DMS153 treated with DMSO at 0.1 percent for 48 hours (cell line): ENCODE results near the gene FN1.

ENCODE experiments used
- DNase-seq: peaks from one replicate; lab custom pipeline; 2025; ENCODE audit not compliant: unreplicated experiment; lab: John Stamatoyannopoulos, UW

The FN1 gene

DNA sequence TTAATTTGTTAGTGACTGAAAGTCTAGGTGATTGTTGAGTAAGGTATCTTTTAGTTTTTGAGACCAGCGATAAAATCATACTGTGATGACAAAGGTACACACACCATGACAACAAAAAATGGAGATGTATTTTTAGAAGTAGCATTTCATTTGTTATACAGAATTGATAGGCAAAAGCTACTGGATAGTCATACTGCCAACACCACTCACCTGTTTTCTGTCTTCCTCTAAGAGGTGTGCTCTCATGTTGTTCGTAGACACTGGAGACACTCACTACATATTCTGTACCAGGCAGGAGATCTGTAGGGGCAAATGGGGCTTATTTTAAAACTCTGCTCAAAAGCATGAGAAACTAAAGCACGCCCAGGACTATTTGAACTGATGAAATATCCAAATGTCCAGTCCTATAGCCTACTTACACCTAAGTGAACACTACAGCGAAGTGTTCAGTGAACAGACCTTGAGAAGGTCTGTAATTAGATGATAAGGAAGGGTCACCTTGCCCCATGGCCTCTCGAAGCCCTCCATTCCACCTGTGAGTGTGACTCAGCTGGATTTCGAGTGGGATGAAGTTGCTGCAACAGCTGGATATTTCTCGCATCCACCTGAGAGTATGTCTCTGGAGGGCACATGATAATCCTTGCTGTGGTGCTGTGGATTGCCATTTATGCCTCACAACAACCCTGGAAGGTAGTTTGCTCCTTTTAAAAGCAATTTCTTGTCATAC is 47.7 kb downstream of the FN1 start:
- no peak for DNase-seq

GRCh38 chr2:215386566-215386965 is 49.3 kb downstream of the FN1 start:
- no peak for DNase-seq

DNA sequence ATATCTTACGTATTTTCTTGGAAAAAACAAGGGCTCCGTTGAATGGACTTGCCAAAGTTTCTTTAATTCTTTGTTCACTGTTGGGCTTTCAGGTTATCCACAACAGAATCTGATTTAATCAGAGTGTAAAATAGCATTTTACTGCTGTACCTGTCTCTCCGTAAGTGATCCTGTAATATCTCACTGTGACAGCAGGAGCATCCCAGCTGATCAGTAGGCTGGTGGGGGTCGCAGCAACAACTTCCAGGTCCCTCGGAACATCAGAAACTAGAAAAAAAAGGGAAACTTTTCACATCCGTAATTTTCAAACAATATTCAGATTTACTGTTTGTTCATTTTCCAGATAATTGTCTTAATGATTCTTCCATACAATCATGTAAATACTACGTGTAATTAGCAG is 51.2 kb downstream of the FN1 start:
- no peak for DNase-seq

DNA sequence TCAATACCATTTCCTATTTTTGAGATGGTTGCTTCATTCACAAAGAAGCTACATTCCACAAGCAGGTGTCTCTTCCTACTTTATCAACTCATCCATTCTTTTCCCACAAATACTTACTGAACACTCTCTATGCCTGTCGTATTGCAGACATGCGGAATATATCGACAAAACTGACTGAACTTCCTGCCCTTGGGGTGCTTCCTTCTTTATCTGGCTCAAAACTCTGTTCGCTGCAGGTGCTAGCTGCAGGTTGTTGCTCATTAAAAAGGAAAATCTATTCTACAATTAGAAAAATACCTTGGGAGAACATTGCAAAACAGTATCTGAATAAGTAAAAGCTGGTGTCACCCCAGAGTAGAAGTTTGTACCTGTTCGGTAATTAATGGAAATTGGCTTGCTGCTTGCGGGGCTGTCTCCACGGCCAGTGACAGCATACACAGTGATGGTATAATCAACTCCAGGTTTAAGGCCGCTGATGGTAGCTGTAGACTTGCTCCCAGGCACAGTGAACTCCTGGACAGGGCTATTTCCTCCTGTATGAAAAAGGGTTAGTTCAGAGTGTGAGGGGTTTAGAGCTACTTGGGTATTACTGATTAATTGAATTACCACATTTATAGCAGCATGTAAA is 52.1 kb downstream of the FN1 start:
- DNase-seq = no peak

DNA sequence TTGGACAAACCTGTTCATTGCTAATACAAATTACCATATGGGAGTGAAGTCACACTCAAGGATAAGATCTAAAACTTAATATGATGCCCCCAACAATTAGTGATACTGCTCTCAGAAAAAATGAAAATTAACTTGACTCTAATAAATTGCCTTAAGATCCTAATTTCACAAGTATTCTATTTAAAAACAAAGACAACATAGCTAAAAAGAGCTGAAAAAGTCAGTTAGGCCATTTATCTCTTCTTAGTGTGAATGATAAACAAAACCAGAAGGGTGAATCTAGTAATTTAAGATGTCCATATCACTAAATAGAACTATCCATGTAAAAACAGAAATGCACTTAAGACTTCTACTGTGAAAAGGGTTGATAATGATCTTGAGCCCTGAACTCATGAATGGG is 53.4 kb downstream of the FN1 start:
- no peak for DNase-seq

DNA sequence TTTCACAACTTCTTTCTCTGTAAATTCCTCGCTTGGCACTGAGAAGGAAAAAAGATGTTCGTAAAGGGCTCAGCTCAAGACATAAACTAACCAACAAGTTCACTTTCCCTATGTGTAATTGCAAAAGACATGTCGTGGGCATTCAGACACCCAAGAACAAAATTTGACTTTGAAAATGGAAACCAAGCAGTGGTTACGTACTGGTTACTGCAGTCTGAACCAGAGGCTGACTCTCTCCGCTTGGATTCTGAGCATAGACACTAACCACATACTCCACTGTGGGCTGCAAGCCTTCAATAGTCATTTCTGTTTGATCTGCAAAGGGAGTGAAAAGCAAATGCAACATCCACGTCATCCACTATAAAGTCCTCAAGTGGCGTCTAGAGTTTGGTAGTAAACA is 53.9 kb downstream of the FN1 start:
- DNase-seq = no peak

DNA sequence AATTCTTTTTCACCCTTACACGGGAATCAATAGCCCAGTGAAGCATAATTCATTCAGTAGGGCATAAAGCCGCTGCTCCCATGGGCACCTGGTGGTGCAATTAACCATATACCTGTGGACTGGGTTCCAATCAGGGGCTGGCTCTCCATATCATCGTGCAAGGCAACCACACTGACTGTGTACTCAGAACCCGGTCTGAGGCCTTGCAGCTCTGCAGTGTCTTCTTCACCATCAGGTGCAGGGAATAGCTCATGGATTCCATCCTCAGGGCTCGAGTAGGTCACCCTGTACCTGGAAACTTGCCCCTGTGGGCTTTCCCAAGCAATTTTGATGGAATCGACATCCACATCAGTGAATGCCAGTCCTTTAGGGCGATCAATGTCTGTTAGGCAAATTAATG is 55.2 kb downstream of the FN1 start:
- DNase-seq = no peak

- DNase-seq = no peak
Observed at GRCh38 chr2:215379948-215380347, 55.9 kb downstream of the FN1 start.

DNA sequence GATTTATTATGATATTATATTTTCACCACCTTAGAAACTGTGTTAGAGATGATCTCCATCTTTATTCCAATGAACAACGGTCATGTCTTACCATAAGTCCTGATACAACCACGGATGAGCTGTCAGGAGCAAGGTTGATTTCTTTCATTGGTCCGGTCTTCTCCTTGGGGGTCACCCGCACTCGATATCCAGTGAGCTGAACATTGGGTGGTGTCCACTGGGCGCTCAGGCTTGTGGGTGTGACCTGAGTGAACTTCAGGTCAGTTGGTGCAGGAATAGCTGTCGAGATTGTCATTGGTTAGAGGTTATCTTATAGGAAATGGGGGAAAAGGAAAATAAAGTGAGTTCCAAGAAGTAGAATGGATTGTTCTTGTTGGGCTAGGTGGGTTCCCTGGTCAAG is 56.8 kb downstream of the FN1 start:
- no peak for DNase-seq

DNA sequence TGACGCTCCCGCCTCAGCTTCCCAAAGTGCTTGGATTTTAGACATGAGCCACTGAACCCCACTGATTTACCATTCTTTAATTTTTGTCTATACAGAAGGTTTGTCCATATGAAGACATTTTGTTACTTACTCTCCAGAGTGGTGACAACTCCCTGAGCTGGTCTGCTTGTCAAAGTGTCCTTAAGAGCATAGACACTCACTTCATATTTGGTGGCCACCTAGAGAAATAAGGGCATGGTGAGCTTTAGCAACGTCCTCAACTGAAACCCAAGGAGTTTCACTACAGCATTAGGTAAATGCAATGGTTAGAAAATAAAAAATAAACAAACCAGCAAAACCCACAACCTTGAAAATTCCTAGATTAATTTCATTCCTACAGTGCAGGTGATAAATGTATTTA is 57.8 kb downstream of the FN1 start:
- DNase-seq = no peak

DNA sequence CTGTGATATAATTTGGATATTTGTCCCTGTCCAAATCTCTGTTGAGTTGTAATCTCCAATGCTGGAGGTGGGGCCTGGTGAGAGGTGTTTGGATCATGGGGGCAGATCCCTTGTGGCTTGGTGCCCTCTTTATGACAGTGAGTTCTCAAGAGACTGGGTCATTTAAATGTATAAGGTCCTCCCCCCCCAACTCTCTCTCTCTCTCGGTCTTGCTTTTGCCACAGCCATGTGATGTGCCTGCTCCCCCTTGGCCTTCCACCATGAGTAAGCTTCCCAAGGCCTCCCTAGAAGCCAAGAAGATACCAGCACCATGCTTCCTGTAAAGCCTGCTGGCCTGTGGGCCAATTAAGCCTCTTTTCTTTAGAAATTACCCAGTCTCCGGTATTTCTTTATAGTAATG is 58.6 kb downstream of the FN1 start:
- DNase-seq = no peak

DNA sequence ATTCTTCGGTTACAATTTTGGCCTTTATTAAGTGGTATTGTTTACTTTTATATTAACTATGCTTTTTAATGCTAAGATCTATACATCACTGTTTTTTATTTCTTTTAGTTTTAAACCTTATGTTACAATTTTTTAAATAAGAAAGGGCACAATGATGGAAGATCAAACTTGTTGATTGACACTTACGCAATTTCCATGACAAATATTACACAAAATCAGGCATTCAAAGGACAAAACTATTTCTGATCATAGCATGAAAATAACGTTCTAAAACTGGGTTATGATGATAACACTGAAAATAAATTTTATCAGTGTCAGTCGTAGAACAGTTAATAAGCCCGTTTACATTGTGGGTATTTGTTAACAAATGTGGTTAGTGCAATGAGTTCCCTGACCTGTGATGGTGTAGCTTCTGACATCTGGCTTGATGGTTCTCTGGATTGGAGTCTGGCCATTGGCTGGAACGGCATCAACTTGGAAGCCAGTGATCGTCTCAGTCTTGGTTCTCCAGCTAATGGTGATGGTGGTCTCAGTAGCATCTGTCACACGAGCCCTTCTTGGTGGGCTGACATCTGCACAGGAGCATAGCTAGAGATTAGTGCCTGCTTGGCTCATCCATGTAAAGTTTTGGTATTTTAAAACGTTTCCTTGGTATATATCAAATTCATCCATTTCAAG is 59.6 kb downstream of the FN1 start:
- DNase-seq = no peak

GRCh38 chr2:215375467-215375830 is 60.4 kb downstream of the FN1 start:
- DNase-seq = no peak

- no peak for DNase-seq
Observed at GRCh38 chr2:215374642-215375466, 61.0 kb downstream of the FN1 start.

DNA sequence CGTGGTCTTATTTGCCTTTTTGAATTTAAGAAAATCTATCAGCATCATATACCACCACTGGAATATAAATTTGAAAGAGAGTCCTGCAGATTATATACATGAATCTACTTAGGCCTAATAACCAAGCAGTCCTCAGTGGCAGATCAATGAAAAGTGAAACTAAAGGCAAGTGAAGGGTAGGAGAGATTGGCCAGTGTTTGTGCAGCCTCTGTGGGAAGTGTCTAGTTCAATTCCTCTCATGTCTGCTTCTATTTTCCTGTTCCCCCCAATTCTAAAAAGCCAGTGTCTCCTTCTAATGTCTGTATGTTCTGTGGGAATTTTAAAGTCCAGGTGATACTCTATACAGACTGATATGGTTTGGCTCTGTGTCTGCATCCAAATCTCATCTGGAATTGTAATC is 61.9 kb downstream of the FN1 start:
- no peak for DNase-seq

DNA sequence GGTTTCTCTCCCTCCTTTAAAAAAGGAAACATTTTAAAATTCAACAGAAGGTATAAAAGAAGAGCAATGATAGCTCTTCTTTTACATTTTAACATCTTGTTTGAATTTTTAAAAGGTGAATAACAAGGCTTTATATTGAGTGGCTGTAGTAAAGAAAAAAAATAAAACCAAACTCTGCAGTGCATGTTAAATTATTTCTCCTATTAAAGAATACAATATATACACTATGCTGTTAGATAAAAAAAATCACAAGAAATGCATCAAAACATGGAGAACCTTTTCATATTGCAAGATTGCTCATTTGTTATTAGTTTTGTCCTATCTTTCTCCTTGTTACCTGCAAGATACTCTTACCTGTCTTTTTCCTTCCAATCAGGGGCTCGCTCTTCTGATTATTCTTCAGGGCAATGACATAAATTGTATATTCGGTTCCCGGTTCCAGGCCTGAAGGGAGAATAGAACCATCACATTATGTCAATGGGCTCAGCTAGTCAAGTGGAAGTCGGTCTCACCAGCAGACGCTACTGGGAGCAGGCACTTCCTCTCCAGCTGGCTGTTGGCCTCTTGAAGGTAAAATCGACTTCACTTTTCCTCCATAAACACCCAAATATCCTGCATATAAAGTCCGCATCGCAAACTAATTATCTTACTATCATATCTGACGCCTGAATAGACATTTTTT is 62.8 kb downstream of the FN1 start:
- no peak for DNase-seq

- no peak for DNase-seq
Observed at GRCh38 chr2:215371915-215372897, 63.7 kb downstream of the FN1 start.

DNA sequence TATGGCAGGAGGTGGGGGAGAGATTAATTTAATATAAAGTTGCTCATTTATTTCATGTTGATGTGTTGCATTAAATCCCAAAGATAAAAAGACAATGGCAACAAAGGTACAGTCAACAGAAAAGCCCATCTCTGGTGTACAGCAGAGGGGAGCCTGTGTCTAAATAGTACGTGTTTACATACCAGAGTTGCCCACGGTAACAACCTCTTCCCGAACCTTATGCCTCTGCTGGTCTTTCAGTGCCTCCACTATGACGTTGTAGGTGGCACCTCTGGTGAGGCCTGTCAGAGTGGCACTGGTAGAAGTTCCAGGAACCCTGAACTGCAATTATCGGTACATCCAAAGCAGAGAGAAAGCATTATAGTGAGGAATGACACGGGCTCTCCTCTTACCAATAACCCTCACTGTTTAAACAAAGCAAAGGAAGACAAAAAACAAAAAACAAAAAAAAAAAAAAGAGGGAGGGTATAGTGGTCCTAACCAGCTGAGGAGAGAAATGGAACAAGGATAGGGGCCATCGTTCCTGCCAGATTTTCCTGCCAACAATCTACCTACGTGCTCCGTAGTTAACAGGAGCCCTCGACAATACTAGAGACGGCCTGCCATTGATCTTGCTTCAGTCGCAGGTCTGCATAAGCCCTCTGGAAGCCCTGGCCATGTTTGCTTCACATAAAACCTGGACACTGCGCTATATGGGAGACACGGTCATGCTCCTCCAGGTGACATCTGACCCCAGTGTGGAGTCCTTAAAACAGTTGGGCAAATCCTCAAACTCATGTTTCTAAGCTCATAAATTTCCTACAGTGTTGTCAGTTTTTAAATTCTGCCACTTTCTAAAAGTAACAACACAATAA is 65.5 kb downstream of the FN1 start:
- DNase-seq = no peak

DNA sequence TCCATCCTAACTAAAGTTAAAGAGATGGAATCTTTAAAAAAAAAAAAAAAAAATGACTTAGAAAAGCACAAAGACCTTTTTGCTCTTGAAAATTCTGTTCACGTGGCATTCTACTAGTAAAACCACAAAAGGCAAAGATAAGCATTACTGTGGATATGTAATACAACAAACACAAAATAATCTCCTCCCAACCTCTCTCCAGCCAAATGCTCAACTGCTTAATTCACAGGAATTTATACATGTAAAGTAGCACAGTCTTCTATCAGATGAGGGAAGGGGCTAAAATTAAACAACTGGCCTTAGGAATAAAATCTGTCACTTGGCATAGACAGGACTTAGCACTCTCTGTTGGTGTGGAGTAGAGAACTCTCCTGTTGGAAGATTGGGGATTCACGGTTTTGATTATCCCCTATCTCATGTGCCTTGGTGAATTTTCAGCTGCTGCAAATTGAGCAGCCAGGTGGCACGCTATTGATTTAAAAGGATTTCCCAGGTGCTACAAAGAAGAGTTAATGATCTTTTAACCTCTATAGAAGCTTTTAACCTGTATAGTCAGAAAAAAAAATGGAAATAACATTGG is 66.6 kb downstream of the FN1 start:
- no peak for DNase-seq
